Dermis microvascular lymphatic vessel endothelial cell (primary cell): ENCODE results near the gene TIE1. TPM values are rescaled to one million over a fixed set of nuclear protein-coding genes. Genes with fewer than 3 reads are reported as not detected.

Experiments used
- DNase-seq, 2 donors: peaks; one replicate each; pipeline versions ENCODE4 v3.0.0 to v3.0.0-alpha.2; 2010; ENCODE audit warnings: low read depth in 2 of 2
- total RNA-seq: library from RNA; depleted of rRNA; stranded (reverse); fragments of >200 nt; gene quantifications from 2 replicates; pipeline ENCODE4 v1.2.1, GENCODE V29; 2014

The TIE1 gene
- total RNA-seq, 1 donor from 2014 or later: 667 TPM

GRCh38 chr1:43293176-43293575 is 7.6 kb upstream of the TIE1 start:
- DNase-seq: no peak

GRCh38 chr1:43293896-43294760 is 6.7 kb upstream of the TIE1 start:
- DNase-seq: peak; percentile 26 to 90

GRCh38 chr1:43294761-43295160 is 6.0 kb upstream of the TIE1 start:
- peak; percentile 84 to 93 for DNase-seq

- DNase-seq: no peak
Measured at GRCh38 chr1:43296207-43296606, 4.6 kb upstream of the TIE1 start.

GRCh38 chr1:43298055-43298454 is 2.7 kb upstream of the TIE1 start:
- no peak for DNase-seq

- peak; percentile 45 to 50 for DNase-seq
Measured at GRCh38 chr1:43299101-43299500, 1.7 kb upstream of the TIE1 start.

GRCh38 chr1:43302201-43302600 is 1.4 kb downstream of the TIE1 start:
- peak in 1 of 2 donors; percentile 32 for DNase-seq

- peak in 1 of 2 donors; percentile 47 for DNase-seq
Measured at GRCh38 chr1:43302721-43303470, 2.1 kb downstream of the TIE1 start.

GRCh38 chr1:43303471-43304313 is 2.9 kb downstream of the TIE1 start:
- DNase-seq: no peak

- DNase-seq: peak in 1 of 2 donors; percentile 39
Measured at GRCh38 chr1:43304314-43304681, 3.5 kb downstream of the TIE1 start.

GRCh38 chr1:43304771-43305300 is 4.1 kb downstream of the TIE1 start:
- DNase-seq: no peak

GRCh38 chr1:43305461-43305860 is 4.7 kb downstream of the TIE1 start:
- no peak for DNase-seq

- no peak for DNase-seq
Measured at GRCh38 chr1:43305926-43306687, 5.3 kb downstream of the TIE1 start.

- no peak for DNase-seq
Measured at GRCh38 chr1:43306688-43307457, 6.1 kb downstream of the TIE1 start.

- DNase-seq: no peak
Measured at GRCh38 chr1:43307458-43308158, 6.8 kb downstream of the TIE1 start.

- DNase-seq: no peak
Measured at GRCh38 chr1:43308635-43309404, 8.0 kb downstream of the TIE1 start.

GRCh38 chr1:43309405-43310025 is 8.7 kb downstream of the TIE1 start:
- no peak for DNase-seq

- no peak for DNase-seq
Measured at GRCh38 chr1:43311521-43311920, 10.7 kb downstream of the TIE1 start.
